GM18867 (cell line): Measurements from ENCODE around the gene HNRNPAB.
"Not testable (repeated sequence)": the region's sequence is repeated elsewhere in the genome, so short reads cannot be mapped to it uniquely, and the experiment has no call there.

Experiments
- ATAC-seq: cut with Tn5 transposase; IDR thresholded peaks from one replicate; pipeline ENCODE4 v1.9.1; 2021; ENCODE audit warnings: mild to moderate bottlenecking, moderate library complexity; ENCODE audit not compliant: unreplicated experiment

Gene HNRNPAB

GRCh38 chr5:178229111-178229510 is 24.8 kb downstream of the HNRNPAB start:
- not testable (repeated sequence) for ATAC-seq

- no peak for ATAC-seq
These were observed 25.5 kb downstream of the HNRNPAB start for GRCh38 chr5:178229861-178230260.

GRCh38 chr5:178230879-178231538 is 26.7 kb downstream of the HNRNPAB start:
- no peak for ATAC-seq

- peak; percentile 5 for ATAC-seq
These were observed 27.3 kb downstream of the HNRNPAB start for GRCh38 chr5:178231539-178232123.

- peak; percentile 69 for ATAC-seq
These were observed 28.0 kb downstream of the HNRNPAB start, which contains the start of gene PHYKPL for GRCh38 chr5:178232124-178232919. Gene PHYKPL, minus strand, starts transcription at chr5:178232802. Its CDS starts 252 bp downstream, at chr5:178232550.

- ATAC-seq, result no peak
These were observed 28.6 kb downstream of the HNRNPAB start for GRCh38 chr5:178232920-178233429.

DNA sequence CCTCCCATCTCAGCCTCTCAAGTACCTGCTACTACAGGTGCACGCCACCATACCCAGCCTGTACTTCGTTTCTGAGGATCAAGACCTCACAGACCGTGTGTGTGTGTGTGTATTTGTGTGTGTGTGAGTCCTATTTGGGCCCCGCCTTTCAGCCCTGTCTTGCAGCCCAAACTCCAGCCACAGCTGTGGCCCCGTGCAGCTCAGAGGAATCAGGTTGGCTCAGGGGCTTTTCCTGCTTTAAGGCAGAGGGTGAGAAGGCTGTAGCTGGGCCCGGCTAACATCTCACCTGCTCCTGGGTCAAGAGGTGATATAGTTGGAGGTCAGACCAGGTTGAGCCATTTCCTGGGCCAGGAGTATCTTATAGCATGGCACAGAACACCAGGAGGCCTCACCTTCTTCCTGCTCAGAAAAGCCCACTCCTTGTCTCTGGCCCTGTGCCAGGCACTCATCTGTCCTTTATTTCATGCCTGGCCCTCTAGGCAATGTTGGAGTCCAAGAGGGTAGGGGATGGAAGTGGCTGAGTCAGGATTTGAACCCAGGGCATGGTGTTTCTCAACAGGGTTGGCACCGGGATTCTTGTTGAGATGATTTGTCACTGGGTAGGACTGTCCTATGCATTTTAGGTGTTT is 29.9 kb downstream of the HNRNPAB start:
- no peak for ATAC-seq

- ATAC-seq, result no peak
These were observed 30.6 kb downstream of the HNRNPAB start for GRCh38 chr5:178234750-178235587.

DNA sequence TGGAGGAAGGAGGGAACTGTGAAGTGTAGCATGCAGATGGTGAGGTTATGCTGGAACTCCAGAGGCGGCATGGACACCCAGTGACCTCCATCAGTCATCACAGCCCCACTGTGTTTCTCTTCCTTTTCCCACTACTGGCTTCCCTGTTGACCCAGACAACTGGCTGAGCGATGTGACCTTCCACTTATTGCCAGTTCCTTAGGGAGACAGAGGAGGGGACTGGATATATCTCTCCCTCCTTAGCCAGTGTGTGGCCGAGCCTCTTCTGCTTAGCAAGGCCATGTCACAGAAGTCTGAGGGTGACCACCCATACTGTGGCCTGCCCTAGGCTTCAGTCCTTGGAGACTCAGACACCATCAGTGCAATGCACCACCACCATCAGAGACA is 31.2 kb downstream of the HNRNPAB start:
- no peak for ATAC-seq

DNA sequence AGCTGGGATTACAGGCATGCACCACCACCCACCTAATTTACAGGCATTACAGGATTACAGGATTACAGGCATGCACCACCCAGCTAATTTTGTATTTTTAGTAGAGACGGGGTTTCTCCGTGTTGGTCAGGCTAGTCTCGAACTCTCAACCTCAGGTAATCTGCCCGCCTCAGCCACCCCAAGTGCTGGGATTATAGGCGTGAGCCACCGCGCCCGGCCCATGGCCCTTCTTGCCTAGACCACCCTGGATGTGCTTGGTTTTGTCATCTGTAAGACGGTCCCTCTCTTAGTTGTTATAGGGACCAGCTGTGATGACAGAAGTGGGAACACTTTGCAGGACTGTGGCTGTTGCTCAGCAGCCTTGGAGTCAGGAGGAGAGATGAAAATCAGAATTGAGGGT is 31.8 kb downstream of the HNRNPAB start:
- no peak for ATAC-seq

DNA sequence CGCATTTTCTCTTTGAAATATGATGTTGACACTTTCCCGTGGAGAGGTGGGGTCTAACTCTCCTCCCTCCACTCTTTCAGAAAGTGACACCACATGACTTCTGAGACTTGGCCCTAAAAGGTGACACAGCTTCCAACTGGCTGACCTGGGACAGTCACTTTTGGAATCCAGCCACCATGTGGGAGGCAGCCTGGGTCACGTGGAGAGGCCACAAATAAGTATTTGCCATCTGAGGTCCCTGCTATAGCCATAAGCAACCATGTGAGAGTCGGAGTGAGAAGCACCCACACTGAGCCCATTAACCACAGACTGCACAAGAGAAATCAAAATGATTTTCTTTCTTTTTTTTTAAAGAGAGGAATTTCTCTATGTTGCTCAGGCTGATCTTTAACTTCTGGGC is 32.3 kb downstream of the HNRNPAB start:
- ATAC-seq, result no peak

GRCh38 chr5:178237431-178238312 is 33.3 kb downstream of the HNRNPAB start:
- ATAC-seq, result no peak

GRCh38 chr5:178238313-178238635 is 33.9 kb downstream of the HNRNPAB start:
- no peak for ATAC-seq

DNA sequence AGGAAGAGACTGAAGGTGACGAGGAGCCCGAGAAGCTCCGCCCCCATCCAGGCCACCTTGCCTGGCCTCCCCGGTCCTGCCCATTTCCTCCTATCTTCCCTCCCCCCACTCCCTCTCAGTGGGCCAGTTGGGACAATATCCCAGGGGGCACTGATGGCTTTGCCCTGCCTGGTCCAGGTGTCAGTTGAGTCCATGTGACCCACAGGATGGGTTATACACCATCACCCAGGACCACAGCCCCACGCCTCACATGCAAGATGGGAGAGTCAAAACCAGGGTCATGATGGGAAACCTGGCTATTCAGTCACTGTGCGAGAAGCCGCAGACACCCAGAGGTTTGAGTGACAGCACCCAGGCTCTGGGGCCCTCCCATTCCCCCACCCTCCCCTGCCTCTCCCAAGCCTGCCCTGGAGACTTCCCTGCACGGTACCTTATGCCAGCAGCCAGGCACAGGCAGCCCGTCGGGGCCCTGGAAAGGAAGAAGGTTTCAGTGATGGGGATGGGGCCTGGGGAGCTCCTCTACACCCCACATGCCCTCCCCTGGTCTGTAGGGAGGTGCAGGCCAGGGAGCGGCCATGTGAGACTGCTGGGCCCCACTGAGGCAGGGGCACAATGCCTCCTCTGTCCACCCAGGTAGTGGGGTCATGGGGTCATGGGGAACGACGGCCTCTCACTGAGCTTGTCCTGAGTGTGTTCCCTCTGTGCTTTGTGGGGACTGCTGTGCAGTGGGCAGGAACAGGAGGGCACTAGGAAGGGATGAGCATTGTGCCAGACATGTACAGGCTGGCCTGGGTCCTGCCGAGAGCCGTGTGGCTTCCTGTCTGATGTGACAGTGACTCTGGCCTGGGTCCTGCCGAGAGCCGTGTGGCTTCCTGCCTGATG is 34.6 kb downstream of the HNRNPAB start:
- no peak for ATAC-seq

GRCh38 chr5:178239626-178240301 is 35.4 kb downstream of the HNRNPAB start:
- ATAC-seq, result not testable (repeated sequence)

DNA sequence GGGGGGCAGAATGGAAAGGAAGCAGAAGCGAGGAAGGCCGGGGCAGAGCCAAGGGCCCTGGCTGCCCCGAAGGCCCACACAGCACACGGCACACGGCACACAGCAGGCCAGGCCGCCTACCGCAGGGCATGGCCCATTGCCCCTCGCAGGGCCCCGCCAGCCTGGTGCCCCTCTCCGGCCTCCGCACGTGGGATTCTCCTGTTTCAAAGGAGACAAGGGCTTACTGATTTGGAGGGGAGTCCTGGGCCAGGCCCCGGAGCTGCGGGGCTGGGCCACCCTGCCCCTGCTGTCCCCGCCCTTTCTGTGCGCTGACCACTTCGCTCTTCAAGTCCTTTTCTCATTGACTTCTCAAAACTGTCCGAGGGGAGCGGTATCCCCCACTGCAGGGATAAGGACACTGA is 36.0 kb downstream of the HNRNPAB start:
- no peak for ATAC-seq

DNA sequence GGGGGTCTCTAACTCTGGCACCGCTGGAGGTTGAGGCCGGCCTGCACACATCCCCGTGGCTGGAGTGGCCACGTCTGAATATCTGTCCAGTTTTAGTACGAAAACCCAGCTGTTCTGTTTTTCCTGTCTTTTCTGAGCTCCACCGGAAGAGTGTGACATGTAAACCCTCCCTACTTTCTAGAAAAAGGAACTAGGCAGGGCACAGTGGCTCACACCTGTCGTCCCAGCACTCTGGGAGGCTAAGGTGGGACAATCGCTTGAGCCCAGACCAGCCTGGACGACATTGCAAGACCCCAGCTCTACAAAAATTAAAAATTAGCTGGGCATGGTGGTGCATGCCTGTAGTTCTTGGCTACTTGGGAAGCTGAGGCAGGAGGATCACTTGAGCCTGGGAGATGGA is 36.4 kb downstream of the HNRNPAB start:
- ATAC-seq, result no peak

GRCh38 chr5:178241231-178241663 is 36.9 kb downstream of the HNRNPAB start:
- no peak for ATAC-seq
